K562 (cell line): ENCODE results near the gene PRDM10. TPM values are rescaled to one million over a fixed set of nuclear protein-coding genes. Genes with fewer than 3 reads are reported as not detected.

ENCODE experiments used
- C11orf30 ChIP-seq: fragments of 450-650 bp; IDR thresholded peaks from 2 replicates; pipeline ENCODE4 v1.6.1; 2016; ENCODE audit warnings: low read depth, mild to moderate bottlenecking
- CBFA2T2 ChIP-seq: fragments of 450-650 bp; conservative IDR thresholded peaks from 2 replicates; pipeline ENCODE4 v1.6.1; 2017; ENCODE audit warnings: mild to moderate bottlenecking
- FOSL1 ChIP-seq: fragments of 200-800 bp; sonication (Bioruptor generic); conservative IDR thresholded peaks from 2 replicates; pipeline ENCODE4 v1.6.1; 2016; ENCODE audit warnings: missing genetic modification characterization, missing compliant biosample characterization
- GTF2B ChIP-seq: IDR thresholded peaks from 2 replicates; pipeline ENCODE4 v1.6.1; 2011; ENCODE audit not compliant: insufficient read length; ENCODE audit errors: extremely low read depth
- HMGXB4 ChIP-seq: sonication (generic); formaldehyde crosslinking; IDR thresholded peaks from 2 replicates; pipeline ENCODE4 v1.8.1; 2023; ENCODE audit warnings: mild to moderate bottlenecking, missing genetic modification reagents
- PHF8 ChIP-seq: fragments of 200-600 bp; sonication (generic); IDR thresholded peaks from 2 replicates; pipeline ENCODE4 v1.6.1; 2012; ENCODE audit warnings: mixed run types, mild to moderate bottlenecking, inconsistent platforms, low read length, moderate library complexity, borderline replicate concordance
- RERE ChIP-seq: sonication (generic); formaldehyde crosslinking; IDR thresholded peaks from 2 replicates; pipeline ENCODE4 v1.8.0; 2023; ENCODE audit warnings: missing genetic modification reagents, mild to moderate bottlenecking, borderline replicate concordance
- SOX6 ChIP-seq: fragments of 450-650 bp; IDR thresholded peaks from 2 replicates; pipeline ENCODE4 v1.6.1; 2014; ENCODE audit warnings: mild to moderate bottlenecking
- TAF1 ChIP-seq: IDR thresholded peaks from 2 replicates; pipeline ENCODE4 v1.6.1; 2011; ENCODE audit warnings: mild to moderate bottlenecking, low read length, moderate library complexity; ENCODE audit not compliant: insufficient read depth, control insufficient read depth, severe bottlenecking; ENCODE audit errors: extremely low read depth
- ZKSCAN3 ChIP-seq: fragments of 250-450 bp; sonication (Bioruptor Pico); IDR thresholded peaks from 2 replicates; pipeline ENCODE4 v1.4.0; 2020
- ZNF609 ChIP-seq: sonication (generic); formaldehyde crosslinking; IDR thresholded peaks from 2 replicates; pipeline ENCODE4 v1.8.1; 2023; ENCODE audit warnings: missing genetic modification reagents, mild to moderate bottlenecking, borderline replicate concordance
- polyA plus RNA-seq, 8 experiments: library from polyadenylated mRNA; depleted of rRNA in 4 of 8; stranded (reverse) in 5 of 8; unstranded in 3 of 8; fragments of >200 nt; fragmentation: Nextera tagmentation in 2 of 8; fragmentation: Illumina TruSeq in 1 of 8; extraction: Ambion mirVana in 2 of 8; extraction: Trizol in 1 of 8; gene quantifications; 2 replicates each; pipeline versions ENCODE4 v1.2.1 to v1.2.3, GENCODE V29; 2011 to 2014; ENCODE audit warnings: inconsistent platforms in 1 of 8, missing spikeins in 1 of 8
- total RNA-seq, 7 experiments: library from RNA; depleted of rRNA in 6 of 7; stranded (reverse); fragments of >200 nt in 6 of 7; fragmentation: Illumina TruSeq in 2 of 7; extraction: Trizol in 2 of 7; gene quantifications; 2 replicates each; pipeline versions ENCODE4 v1.2.1 to v1.2.3, GENCODE V29; 2011 to 2021; ENCODE audit warnings: low replicate concordance in 1 of 7
- TF ChIP-seq, protein P1 (sequence below), 2 experiments: fragments of 450-650 bp in 1 of 2; sonication (generic) in 1 of 2; formaldehyde crosslinking in 1 of 2; IDR thresholded peaks in 1 of 2; conservative IDR thresholded peaks in 1 of 2; 2 replicates each; pipeline versions ENCODE4 v1.6.1 to v1.8.1; 2016 to 2023; ENCODE audit warnings: mild to moderate bottlenecking in 2 of 2, moderate library complexity in 2 of 2, inconsistent platforms in 1 of 2, missing genetic modification reagents in 1 of 2

PRDM10 gene
- total and polyA plus RNA-seq, 9 of the 15 experiments (the other 6 are each of a cell fraction or from before 2014, with no cell fraction given): 0.89 to 9.3 (median 4.5) TPM

DNA sequence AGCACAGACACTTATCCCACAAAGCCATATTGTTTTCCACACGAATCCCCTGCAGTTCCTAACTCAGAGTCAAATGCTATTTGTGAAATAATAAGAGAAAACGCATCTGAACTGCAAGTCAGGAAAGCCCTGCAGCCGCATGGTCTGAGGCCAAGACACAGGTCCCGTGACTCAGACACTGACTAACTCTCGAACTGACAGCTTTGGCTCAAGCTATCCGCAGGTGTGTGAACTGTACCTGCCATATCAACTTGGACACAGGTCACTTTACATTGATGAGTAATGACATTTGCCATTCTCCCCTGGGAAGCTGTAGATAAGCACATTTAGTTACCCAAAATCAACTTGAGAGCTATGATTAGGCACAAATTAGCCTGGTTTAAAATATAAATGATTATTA, 72.3 kb downstream of the PRDM10 start (continued):
- TF ChIP-seq ZNF609 (CRISPR knock-in tag): no peak
- no peak for TF ChIP-seq ZKSCAN3 (CRISPR knock-in tag)
- TF ChIP-seq FOSL1 (tag): peak; percentile 70
- TF ChIP-seq PHF8: no peak
- TF ChIP-seq HMGXB4 (CRISPR knock-in tag): no peak
- TF ChIP-seq, protein P1, sequence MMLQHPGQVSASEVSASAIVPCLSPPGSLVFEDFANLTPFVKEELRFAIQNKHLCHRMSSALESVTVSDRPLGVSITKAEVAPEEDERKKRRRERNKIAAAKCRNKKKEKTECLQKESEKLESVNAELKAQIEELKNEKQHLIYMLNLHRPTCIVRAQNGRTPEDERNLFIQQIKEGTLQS (IDR thresholded peaks at IDR 0.05): 0 out of 2 replicates have a peak, but pooled peaks have one; percentile 25
- TF ChIP-seq, protein P1 (CRISPR knock-in tag; conservative IDR thresholded peaks at IDR 0.05): no peak
- peak; percentile 65 for TF ChIP-seq CBFA2T2
- TF ChIP-seq GTF2B: no peak
- TF ChIP-seq RERE (CRISPR knock-in tag): no peak
- no peak for TF ChIP-seq TAF1
- TF ChIP-seq SOX6: 0 out of 2 replicates have a peak, but pooled peaks have one; percentile 19
- TF ChIP-seq C11orf30: no peak; the same call in 1 of the 2 replicates
